ENCODE data around the gene CD300LG. TPM values are rescaled to one million over a fixed set of nuclear protein-coding genes. Genes with fewer than 3 reads are reported as not detected.
"Not testable (repeated sequence)": the region's sequence is repeated elsewhere in the genome, so short reads cannot be mapped to it uniquely, and the experiment has no call there.

Gene CD300LG
- total RNA-seq, 1 donor from 2014 or later = not detected

DNA sequence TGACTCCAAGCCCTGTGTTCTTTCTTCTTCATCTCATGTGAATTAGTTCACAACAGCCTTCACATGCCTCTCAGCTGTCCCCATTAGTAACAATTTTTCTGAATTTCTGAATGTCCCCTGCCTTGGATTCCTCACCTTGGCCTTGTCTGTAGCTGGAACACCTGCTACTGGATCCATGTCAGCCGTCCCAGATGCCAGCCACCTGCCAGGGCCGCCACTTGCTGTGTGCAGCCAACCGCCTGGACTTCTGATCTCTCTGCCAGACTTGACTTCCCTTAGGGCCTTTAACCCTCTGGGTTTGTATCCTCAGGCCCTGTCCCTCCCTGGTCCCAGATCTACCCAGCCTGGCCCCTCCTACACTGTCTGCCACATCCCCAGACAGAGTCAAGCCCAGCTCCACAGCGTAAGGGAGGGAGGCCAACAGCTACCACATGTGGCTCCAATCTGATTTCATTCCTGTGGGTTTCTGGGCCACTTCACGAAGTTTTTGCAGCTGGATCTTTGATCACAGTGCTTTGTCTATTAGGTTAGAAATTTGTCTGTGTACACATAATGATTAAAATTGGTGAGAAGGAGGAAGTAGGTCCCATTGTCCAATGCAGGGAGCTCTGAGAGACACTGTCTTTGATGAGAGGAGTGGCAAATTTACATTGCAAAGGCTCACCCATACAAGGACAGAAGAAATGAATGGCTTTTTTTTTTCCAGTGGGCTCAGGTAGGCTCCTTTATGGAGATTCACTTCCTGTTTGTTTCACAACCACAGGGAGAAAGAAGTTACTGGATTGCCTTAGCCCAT is 45.1 kb downstream of the CD300LG start:
- TF ChIP-seq, protein P1, sequence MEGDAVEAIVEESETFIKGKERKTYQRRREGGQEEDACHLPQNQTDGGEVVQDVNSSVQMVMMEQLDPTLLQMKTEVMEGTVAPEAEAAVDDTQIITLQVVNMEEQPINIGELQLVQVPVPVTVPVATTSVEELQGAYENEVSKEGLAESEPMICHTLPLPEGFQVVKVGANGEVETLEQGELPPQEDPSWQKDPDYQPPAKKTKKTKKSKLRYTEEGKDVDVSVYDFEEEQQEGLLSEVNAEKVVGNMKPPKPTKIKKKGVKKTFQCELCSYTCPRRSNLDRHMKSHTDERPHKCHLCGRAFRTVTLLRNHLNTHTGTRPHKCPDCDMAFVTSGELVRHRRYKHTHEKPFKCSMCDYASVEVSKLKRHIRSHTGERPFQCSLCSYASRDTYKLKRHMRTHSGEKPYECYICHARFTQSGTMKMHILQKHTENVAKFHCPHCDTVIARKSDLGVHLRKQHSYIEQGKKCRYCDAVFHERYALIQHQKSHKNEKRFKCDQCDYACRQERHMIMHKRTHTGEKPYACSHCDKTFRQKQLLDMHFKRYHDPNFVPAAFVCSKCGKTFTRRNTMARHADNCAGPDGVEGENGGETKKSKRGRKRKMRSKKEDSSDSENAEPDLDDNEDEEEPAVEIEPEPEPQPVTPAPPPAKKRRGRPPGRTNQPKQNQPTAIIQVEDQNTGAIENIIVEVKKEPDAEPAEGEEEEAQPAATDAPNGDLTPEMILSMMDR (IDR thresholded peaks at IDR 0.05) = no peak
- H3K27me3 Mint-ChIP-seq (ENCODE audit: unreplicated experiment) = peaks cover 8% of the 10 kb centered on the region
- H3K4me3 Mint-ChIP-seq (ENCODE audit: unreplicated experiment) = no peak overlapping the region
- no peaks in the 10 kb centered on the region for H3K36me3 Mint-ChIP-seq (ENCODE audit: unreplicated experiment)
- H3K4me1 Mint-ChIP-seq (ENCODE audit: unreplicated experiment) = no peaks in the 10 kb centered on the region
- no peak for DNase-seq (ENCODE audit: extremely low spot score, unreplicated experiment)
- H3K9me3 Mint-ChIP-seq (ENCODE audit: unreplicated experiment) = no peaks in the 10 kb centered on the region
- no peak overlapping the region for H3K27ac Mint-ChIP-seq (ENCODE audit: unreplicated experiment)

DNA sequence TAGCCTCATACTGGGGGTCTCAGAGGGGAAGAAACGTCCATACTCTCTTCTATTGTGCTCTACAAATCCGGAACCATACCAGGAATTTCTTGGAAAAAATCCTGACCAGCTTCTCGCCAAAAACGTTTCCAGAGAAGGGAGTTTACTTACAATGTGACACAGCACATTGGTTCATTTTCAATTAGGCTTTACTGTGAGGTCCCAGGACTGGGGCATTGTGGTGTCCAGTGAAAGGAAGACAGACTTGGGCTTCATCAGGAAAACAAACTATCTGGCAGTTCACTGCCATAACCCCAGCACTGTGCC is 45.6 kb downstream of the CD300LG start:
- no peaks in the 10 kb centered on the region for H3K36me3 Mint-ChIP-seq (ENCODE audit: unreplicated experiment)
- DNase-seq (ENCODE audit: extremely low spot score, unreplicated experiment) = no peak
- H3K27ac Mint-ChIP-seq (ENCODE audit: unreplicated experiment) = no peak overlapping the region
- no peak overlapping the region for H3K4me3 Mint-ChIP-seq (ENCODE audit: unreplicated experiment)
- H3K4me1 Mint-ChIP-seq (ENCODE audit: unreplicated experiment) = no peaks in the 10 kb centered on the region
- peaks cover 6% of the 10 kb centered on the region for H3K27me3 Mint-ChIP-seq (ENCODE audit: unreplicated experiment)
- H3K9me3 Mint-ChIP-seq (ENCODE audit: unreplicated experiment) = no peaks in the 10 kb centered on the region
- TF ChIP-seq, protein P1 (IDR thresholded peaks at IDR 0.05) = no peak

DNA sequence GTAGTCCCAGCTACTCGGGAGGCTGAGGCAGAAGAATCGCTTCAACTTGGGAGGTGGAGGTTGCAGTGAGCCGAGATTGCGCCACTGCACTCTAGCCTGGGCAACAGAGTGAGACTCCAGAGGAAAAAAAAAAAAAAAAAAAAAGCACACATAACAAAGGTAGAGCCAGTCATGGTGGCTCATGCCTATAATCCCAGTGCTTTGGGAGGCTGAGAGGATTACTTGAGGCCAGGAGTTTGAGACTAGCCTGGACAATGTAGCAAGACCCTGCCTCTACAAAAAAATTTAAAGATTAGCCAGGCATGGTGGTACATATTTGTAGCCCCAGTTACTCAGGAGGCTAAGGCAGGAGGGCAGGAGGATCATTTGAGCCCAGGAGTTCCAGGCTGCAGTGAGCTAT is 47.5 kb downstream of the CD300LG start:
- H3K4me3 Mint-ChIP-seq (ENCODE audit: unreplicated experiment) = not testable (repeated sequence)

DNA sequence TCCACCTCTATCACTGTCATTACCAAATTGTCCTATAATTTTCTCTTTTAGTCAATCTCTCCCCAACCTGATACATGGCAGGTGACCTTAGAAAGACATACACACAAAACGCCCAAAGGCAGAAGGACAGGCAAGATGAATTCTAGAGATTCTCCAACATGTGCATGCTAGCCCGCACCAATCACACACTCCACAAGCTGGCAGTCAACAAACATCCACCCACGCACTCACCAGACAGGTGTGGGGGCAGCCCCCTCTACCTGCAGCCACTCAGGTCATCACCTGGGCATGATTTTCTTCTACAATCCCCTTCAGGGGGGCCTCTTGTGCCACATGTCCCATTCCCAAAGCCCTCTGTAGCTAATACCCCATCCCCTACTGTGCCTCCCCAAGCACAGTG is 50.9 kb downstream of the CD300LG start:
- H3K36me3 Mint-ChIP-seq (ENCODE audit: unreplicated experiment) = no peaks in the 10 kb centered on the region
- no peak overlapping the region for H3K4me3 Mint-ChIP-seq (ENCODE audit: unreplicated experiment)
- H3K4me1 Mint-ChIP-seq (ENCODE audit: unreplicated experiment) = peaks cover 10% of the 10 kb centered on the region
- no peak for DNase-seq (ENCODE audit: extremely low spot score, unreplicated experiment)
- H3K27me3 Mint-ChIP-seq (ENCODE audit: unreplicated experiment) = peaks cover 3% of the 10 kb centered on the region
- no peaks in the 10 kb centered on the region for H3K9me3 Mint-ChIP-seq (ENCODE audit: unreplicated experiment)
- TF ChIP-seq, protein P1 (IDR thresholded peaks at IDR 0.05) = no peak
- H3K27ac Mint-ChIP-seq (ENCODE audit: unreplicated experiment) = no peak overlapping the region

More for the DNA sequence above, 47.5 kb downstream of the CD300LG start:
- not testable (repeated sequence) for H3K27me3 Mint-ChIP-seq (ENCODE audit: unreplicated experiment); DNase-seq (ENCODE audit: extremely low spot score, unreplicated experiment); H3K4me1 Mint-ChIP-seq (ENCODE audit: unreplicated experiment); H3K27ac Mint-ChIP-seq (ENCODE audit: unreplicated experiment); H3K9me3 Mint-ChIP-seq (ENCODE audit: unreplicated experiment); H3K36me3 Mint-ChIP-seq (ENCODE audit: unreplicated experiment)

DNA sequence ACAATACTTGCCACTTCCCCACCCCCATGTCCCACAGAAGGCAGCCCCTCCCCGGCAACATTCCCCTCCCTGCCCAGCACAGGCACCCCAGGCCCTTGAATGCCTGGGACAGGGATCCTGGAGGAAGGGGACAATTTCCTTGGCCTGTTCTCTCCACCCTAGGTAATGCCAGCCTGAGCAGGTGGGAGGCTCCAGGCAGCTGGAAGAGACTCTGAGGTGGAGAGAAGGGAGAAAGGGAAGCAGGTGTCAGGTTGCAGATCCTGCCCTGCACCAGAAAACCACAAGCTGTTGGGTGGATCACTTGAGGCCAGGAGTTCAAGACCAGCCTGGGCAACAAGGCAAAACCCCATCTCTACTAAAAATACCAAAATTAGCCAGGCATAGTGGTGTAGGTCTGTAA is 51.5 kb downstream of the CD300LG start:
- no peak for DNase-seq (ENCODE audit: extremely low spot score, unreplicated experiment)
- TF ChIP-seq, protein P1 (IDR thresholded peaks at IDR 0.05) = no peak
- H3K27me3 Mint-ChIP-seq (ENCODE audit: unreplicated experiment) = peaks cover 3% of the 10 kb centered on the region
- no peaks in the 10 kb centered on the region for H3K36me3 Mint-ChIP-seq (ENCODE audit: unreplicated experiment)
- no peak overlapping the region for H3K4me3 Mint-ChIP-seq (ENCODE audit: unreplicated experiment)
- no peaks in the 10 kb centered on the region for H3K9me3 Mint-ChIP-seq (ENCODE audit: unreplicated experiment)
- no peak overlapping the region for H3K27ac Mint-ChIP-seq (ENCODE audit: unreplicated experiment)
- peaks cover 10% of the 10 kb centered on the region for H3K4me1 Mint-ChIP-seq (ENCODE audit: unreplicated experiment)
